ENCODE results near the gene PROM1.

GRCh38 chr4:16110199-16110598 lies 26.4 kb upstream of the PROM1 start:
- TF ChIP-seq CTCF (IDR thresholded peaks at IDR 0.05) (no peak), POLR2A (IDR thresholded peaks at IDR 0.05) (no peak), POLR2AphosphoS5 (IDR thresholded peaks at IDR 0.05) (no peak)
